H1 (cell line): ENCODE data around the gene GRIK1. TPM values are rescaled to one million over a fixed set of nuclear protein-coding genes. Genes with fewer than 3 reads are reported as not detected.

Experiments used
- ASH2L ChIP-seq: fragments of 200-600, 300-600 bp; sonication (generic); IDR thresholded peaks from one replicate; pipeline ENCODE4 v1.7.1; 2017; ENCODE audit warnings: low read length
- BACH1 ChIP-seq: IDR thresholded peaks from 2 replicates; pipeline ENCODE4 v1.6.1; 2012; ENCODE audit warnings: low read length, improper control_type of control experiment
- GABPA ChIP-seq: IDR thresholded peaks from 2 replicates; pipeline ENCODE4 v1.6.1; 2011; ENCODE audit warnings: mild to moderate bottlenecking, low read length, moderate library complexity, borderline replicate concordance; ENCODE audit not compliant: insufficient read depth
- KDM1A ChIP-seq: fragments of 200-600, 300-600 bp; sonication (generic); IDR thresholded peaks from 2 replicates; pipeline ENCODE4 v1.7.1; 2016; ENCODE audit warnings: mild to moderate bottlenecking, low read length, borderline replicate concordance
- KDM4A ChIP-seq: IDR thresholded peaks from one replicate; pipeline ENCODE4 v1.7.1; 2012; ENCODE audit warnings: low read depth, mild to moderate bottlenecking, moderate library complexity, low read length, inconsistent platforms; ENCODE audit not compliant: severe bottlenecking
- MAFK ChIP-seq: IDR thresholded peaks from 2 replicates; pipeline ENCODE4 v1.6.1; 2012; ENCODE audit warnings: low read depth, mild to moderate bottlenecking, improper control_type of control experiment, low read length
- POLR2A ChIP-seq, 2 experiments: IDR thresholded peaks; 1 replicate in 1 of 2; 2 replicates in 1 of 2; pipeline ENCODE4 v1.6.1; 2011; ENCODE audit warnings: low read depth in 2 of 2, low read length in 2 of 2, mild to moderate bottlenecking in 2 of 2; ENCODE audit errors: control extremely low read depth in 1 of 2
- TAF7 ChIP-seq: optimal IDR thresholded peaks from 2 replicates; pipeline ENCODE3; 2011; ENCODE audit warnings: low read depth, mild to moderate bottlenecking, inconsistent platforms, low read length, moderate library complexity, borderline replicate concordance
- polyA plus RNA-seq, 7 experiments: library from polyadenylated mRNA; depleted of rRNA in 3 of 7; stranded (reverse) in 5 of 7; unstranded in 2 of 7; fragments of >200 nt in 5 of 7; fragments of 200-250 nt in 2 of 7; gene quantifications; 1 replicate in 5 of 7; 2 replicates in 1 of 7; 4 replicates in 1 of 7; pipeline versions ENCODE4 v1.2.1 to v1.2.3, GENCODE V29; 2011 to 2013; ENCODE audit warnings: missing spikeins in 2 of 7, mixed read lengths in 2 of 7
- total RNA-seq: library from RNA; stranded (reverse); fragmentation: NEBNext Ultra II Directional; extraction: Animal tissue kit (Norgen Biotek cat#: 25700); gene quantifications from 2 replicates; pipeline ENCODE4 v1.2.1, GENCODE V29; 2021

The GRIK1 gene
- total and polyA plus RNA-seq, 2 of the 8 experiments (the other 6 are each of a cell fraction or from before 2014, with no cell fraction given), result 0.11 to 0.32 TPM

DNA sequence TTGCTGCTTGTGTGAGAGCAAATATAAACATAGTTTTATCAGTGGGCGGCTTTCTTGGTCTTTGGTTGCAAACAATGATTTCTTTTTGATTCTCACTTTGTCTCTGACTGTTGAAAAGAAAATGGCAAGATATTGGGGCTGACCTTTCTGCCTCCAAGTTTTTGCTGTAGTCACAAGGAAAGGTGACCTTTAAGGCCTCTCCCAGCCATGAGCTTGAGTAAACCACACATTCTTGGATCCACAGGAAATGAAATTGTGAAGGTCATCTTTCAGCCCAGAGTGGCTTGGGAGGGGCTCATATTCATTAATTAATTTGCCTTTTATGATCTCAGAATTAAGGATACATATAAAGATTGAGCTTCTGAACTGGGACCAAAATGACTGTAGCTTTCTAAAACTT lies 399.5 kb downstream of the GRIK1 start (continued):
- TF ChIP-seq ASH2L (no peak), KDM4A (no peak), MAFK (no peak), TAF7 (no peak), KDM1A (no peak), POLR2A (IDR thresholded peaks at IDR 0.05; ENCODE audit: control extremely low read depth in 1 of 2, low read depth in 2 of 2, low read length in 2 of 2) (no peak), BACH1 (no peak), GABPA (no peak)
- TF ChIP-seq, all 59 proteins: peak for 0
